SK-N-SH (cell line): Measurements from ENCODE around the gene NTM. TPM values are rescaled to one million over a fixed set of nuclear protein-coding genes. Genes with fewer than 3 reads are reported as not detected.

Experiments
- CTCF ChIA-PET: fragments of 300-600, 350-600 bp; formaldehyde crosslinking; extraction: SDS; loops from one replicate; lab custom pipeline; 2021; lab: Yijun Ruan, JAX
- POLR2A ChIA-PET: fragments of 350-600 bp; sonication (Branson Sonifier 250); formaldehyde crosslinking; extraction: SDS; loops from one replicate; lab custom pipeline; 2020; ENCODE audit warnings: antibody characterized with exemption, inconsistent platforms; lab: Yijun Ruan, JAX
- DNase-seq: peaks from one replicate; pipeline ENCODE4 v3.0.0; 2012
- H2AFZ ChIP-seq: fragments of 200-600 bp; sonication (generic); 2 replicates; pipeline ENCODE4 v1.8.1; 2016; ENCODE audit warnings: antibody characterized with exemption, mild to moderate bottlenecking, low read depth
- H3F3A ChIP-seq: fragments of 200-600 bp; sonication (generic); replicated peaks from 2 replicates; pipeline ENCODE3; 2016; ENCODE audit warnings: antibody characterized with exemption, mild to moderate bottlenecking; ENCODE audit not compliant: insufficient read depth
- H3K27ac ChIP-seq, 2 experiments: fragments of 200-500 bp in 1 of 2; fragments of 200-600 bp in 1 of 2; sonication (Bioruptor generic) in 1 of 2; sonication (generic), shearing (Covaris generic) in 1 of 2; 2 replicates each; pipeline versions ENCODE4 v1.5.1 to v1.6.1; 2014 to 2016; ENCODE audit warnings: low read depth in 2 of 2, inconsistent platforms in 1 of 2, low read length in 1 of 2, mild to moderate bottlenecking in 1 of 2, mixed read lengths in 1 of 2
- H3K27me3 ChIP-seq: fragments of 200-600 bp; sonication (generic), shearing (Covaris generic); 2 replicates; pipeline ENCODE4 v1.6.1; 2016; ENCODE audit warnings: mixed run types; ENCODE audit not compliant: insufficient read depth
- H3K36me3 ChIP-seq, 2 experiments: fragments of 200-500 bp in 1 of 2; fragments of 200-600 bp in 1 of 2; sonication (Bioruptor generic) in 1 of 2; sonication (generic) in 1 of 2; replicated peaks in 1 of 2; 2 replicates each; pipeline versions ENCODE3 to v1.5.1; 2014 to 2016; ENCODE audit warnings: low read length in 1 of 2, mild to moderate bottlenecking in 1 of 2; ENCODE audit not compliant: insufficient read depth in 2 of 2, control insufficient read depth in 1 of 2
- H3K4me1 ChIP-seq, 2 experiments: fragments of 200-500 bp in 1 of 2; fragments of 200-600 bp in 1 of 2; sonication (Bioruptor generic) in 1 of 2; sonication (generic), shearing (Covaris generic) in 1 of 2; 2 replicates each; pipeline versions ENCODE4 v1.5.1 to v1.6.1; 2014 to 2016; ENCODE audit warnings: low read depth in 1 of 2, low read length in 1 of 2, mixed run types in 1 of 2; ENCODE audit not compliant: insufficient read depth in 2 of 2, control insufficient read depth in 1 of 2
- H3K4me2 ChIP-seq: fragments of 200-600 bp; sonication (generic), shearing (Covaris generic); 2 replicates; pipeline ENCODE4 v1.6.1; 2017; ENCODE audit warnings: mixed run types
- H3K4me3 ChIP-seq, 2 experiments: fragments of 200-500 bp in 1 of 2; fragments of 200-600 bp in 1 of 2; sonication (Bioruptor generic) in 1 of 2; sonication (generic), shearing (Covaris generic) in 1 of 2; 2 replicates each; pipeline versions ENCODE4 v1.5.1 to v1.8.1; 2014 to 2016; ENCODE audit warnings: low read depth in 2 of 2, inconsistent platforms in 1 of 2, low read length in 1 of 2, mild to moderate bottlenecking in 1 of 2, mixed read lengths in 1 of 2, moderate library complexity in 1 of 2
- H3K79me2 ChIP-seq: fragments of 200-600 bp; sonication (generic); 2 replicates; pipeline ENCODE4 v1.8.1; 2017; ENCODE audit warnings: mild to moderate bottlenecking; ENCODE audit not compliant: insufficient read depth
- H3K9ac ChIP-seq: fragments of 200-600 bp; sonication (generic); 2 replicates; pipeline ENCODE4 v1.6.1; 2017; ENCODE audit warnings: mixed run types
- H3K9me2 ChIP-seq: fragments of 200-600 bp; sonication (generic); 2 replicates; pipeline ENCODE4 v1.6.1; 2017; ENCODE audit warnings: mixed run types
- H3K9me3 ChIP-seq: fragments of 200-600 bp; sonication (generic); 2 replicates; pipeline ENCODE4 v1.6.1; 2017; ENCODE audit warnings: mixed run types, mild to moderate bottlenecking, moderate library complexity
- H4K20me1 ChIP-seq: fragments of 200-600 bp; sonication (generic); 2 replicates; pipeline ENCODE4 v1.6.1; 2017; ENCODE audit warnings: mild to moderate bottlenecking, mixed run types; ENCODE audit not compliant: insufficient read depth
- CHD2 ChIP-seq: fragments of 150-350 bp; IDR thresholded peaks from 2 replicates; pipeline ENCODE4 v1.6.1; 2018; ENCODE audit warnings: low read length; ENCODE audit not compliant: partially characterized antibody
- FOXM1 ChIP-seq: IDR thresholded peaks from 2 replicates; pipeline ENCODE4 v1.4.0; 2012; ENCODE audit warnings: low read depth, mild to moderate bottlenecking
- RCOR1 ChIP-seq: fragments of 150-350 bp; IDR thresholded peaks from 2 replicates; pipeline ENCODE4 v1.6.1; 2017; ENCODE audit warnings: antibody characterized with exemption, low read length
- RFX5 ChIP-seq: IDR thresholded peaks from 2 replicates; pipeline ENCODE4 v1.6.1; 2012; ENCODE audit warnings: mild to moderate bottlenecking, improper control_type of control experiment, low read length
- TAF1 ChIP-seq: IDR thresholded peaks from 2 replicates; pipeline ENCODE4 v1.6.1; 2012; ENCODE audit warnings: low read depth, mild to moderate bottlenecking, low read length, moderate library complexity, borderline replicate concordance
- YY1 ChIP-seq: IDR thresholded peaks from 2 replicates; pipeline ENCODE4 v1.4.0; 2012; ENCODE audit warnings: low read depth, mild to moderate bottlenecking
- WGBS: methylation state at CpG from one replicate; pipeline ENCODE4 v1.1.6; 2017; ENCODE audit warnings: low lambda C conversion rate; 5-methylcytosine and 5-hydroxymethylcytosine counted together
- polyA plus RNA-seq, 3 experiments: library from polyadenylated mRNA; depleted of rRNA; stranded (reverse); fragments of >200 nt; gene quantifications; 2 replicates each; pipeline ENCODE4 v1.2.3, GENCODE V29; 2012
- TF ChIP-seq, protein P1 (sequence below): IDR thresholded peaks from 2 replicates; pipeline ENCODE4 v1.6.1; 2012; ENCODE audit warnings: mild to moderate bottlenecking, low read depth, low read length, moderate library complexity
- TF ChIP-seq, protein P2 (sequence below): IDR thresholded peaks from 2 replicates; pipeline ENCODE4 v1.4.0; 2012; ENCODE audit warnings: low read depth
- TF ChIP-seq, protein P3 (sequence below): fragments of 200-600 bp; sonication (generic); IDR thresholded peaks from 2 replicates; pipeline ENCODE4 v1.6.1; 2017; ENCODE audit warnings: antibody characterized with exemption, mild to moderate bottlenecking, moderate library complexity
- TF ChIP-seq, protein P4 (sequence below): fragments of 150-350 bp; IDR thresholded peaks from 2 replicates; pipeline ENCODE4 v1.6.1; 2017; ENCODE audit warnings: antibody characterized with exemption, low read length, low read depth, borderline replicate concordance
- TF ChIP-seq, protein P5 (sequence below): fragments of 150-350 bp; IDR thresholded peaks from 2 replicates; pipeline ENCODE4 v1.6.1; 2016; ENCODE audit warnings: mild to moderate bottlenecking, low read depth, low read length
- TF ChIP-seq, protein P6 (sequence below): IDR thresholded peaks from 2 replicates; pipeline ENCODE4 v1.4.0; 2012; ENCODE audit warnings: low read depth, borderline replicate concordance

NTM gene
- polyA plus RNA-seq, 1 of the 3 experiments (the other 2 are of a cell fraction) = 20.0 TPM

DNA sequence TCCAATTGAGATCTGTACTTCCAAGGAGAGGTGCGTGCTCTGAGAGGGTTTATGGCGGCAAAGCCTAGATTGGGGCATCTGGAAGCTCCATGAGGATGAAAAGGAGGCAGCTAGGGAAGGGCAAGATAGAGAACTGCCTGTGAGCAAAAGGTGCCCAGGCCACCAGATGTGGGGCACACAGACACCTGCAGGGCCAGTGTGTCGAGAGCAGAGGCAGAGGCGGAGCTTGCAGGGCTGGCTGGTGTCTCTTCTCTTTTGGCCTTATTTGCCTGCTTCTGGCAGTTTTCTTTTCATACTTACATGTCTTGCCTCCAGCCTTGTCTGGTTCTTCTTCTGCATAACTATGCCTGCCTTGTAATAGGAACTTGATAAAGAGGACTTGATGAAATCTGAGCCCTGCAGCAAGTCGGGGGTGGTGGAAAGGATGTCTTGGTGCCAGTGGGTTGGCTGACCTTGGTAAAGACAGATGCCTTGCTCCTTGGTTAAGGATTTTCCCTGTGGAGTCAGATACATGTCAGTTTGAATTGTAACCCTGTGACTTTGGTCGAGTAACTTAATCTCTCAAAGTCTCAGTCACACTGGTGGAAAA lies 680.3 kb downstream of the NTM start (continued):
- TF ChIP-seq, protein P1, sequence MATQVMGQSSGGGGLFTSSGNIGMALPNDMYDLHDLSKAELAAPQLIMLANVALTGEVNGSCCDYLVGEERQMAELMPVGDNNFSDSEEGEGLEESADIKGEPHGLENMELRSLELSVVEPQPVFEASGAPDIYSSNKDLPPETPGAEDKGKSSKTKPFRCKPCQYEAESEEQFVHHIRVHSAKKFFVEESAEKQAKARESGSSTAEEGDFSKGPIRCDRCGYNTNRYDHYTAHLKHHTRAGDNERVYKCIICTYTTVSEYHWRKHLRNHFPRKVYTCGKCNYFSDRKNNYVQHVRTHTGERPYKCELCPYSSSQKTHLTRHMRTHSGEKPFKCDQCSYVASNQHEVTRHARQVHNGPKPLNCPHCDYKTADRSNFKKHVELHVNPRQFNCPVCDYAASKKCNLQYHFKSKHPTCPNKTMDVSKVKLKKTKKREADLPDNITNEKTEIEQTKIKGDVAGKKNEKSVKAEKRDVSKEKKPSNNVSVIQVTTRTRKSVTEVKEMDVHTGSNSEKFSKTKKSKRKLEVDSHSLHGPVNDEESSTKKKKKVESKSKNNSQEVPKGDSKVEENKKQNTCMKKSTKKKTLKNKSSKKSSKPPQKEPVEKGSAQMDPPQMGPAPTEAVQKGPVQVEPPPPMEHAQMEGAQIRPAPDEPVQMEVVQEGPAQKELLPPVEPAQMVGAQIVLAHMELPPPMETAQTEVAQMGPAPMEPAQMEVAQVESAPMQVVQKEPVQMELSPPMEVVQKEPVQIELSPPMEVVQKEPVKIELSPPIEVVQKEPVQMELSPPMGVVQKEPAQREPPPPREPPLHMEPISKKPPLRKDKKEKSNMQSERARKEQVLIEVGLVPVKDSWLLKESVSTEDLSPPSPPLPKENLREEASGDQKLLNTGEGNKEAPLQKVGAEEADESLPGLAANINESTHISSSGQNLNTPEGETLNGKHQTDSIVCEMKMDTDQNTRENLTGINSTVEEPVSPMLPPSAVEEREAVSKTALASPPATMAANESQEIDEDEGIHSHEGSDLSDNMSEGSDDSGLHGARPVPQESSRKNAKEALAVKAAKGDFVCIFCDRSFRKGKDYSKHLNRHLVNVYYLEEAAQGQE = no peak
- no peak for TF ChIP-seq YY1

DNA sequence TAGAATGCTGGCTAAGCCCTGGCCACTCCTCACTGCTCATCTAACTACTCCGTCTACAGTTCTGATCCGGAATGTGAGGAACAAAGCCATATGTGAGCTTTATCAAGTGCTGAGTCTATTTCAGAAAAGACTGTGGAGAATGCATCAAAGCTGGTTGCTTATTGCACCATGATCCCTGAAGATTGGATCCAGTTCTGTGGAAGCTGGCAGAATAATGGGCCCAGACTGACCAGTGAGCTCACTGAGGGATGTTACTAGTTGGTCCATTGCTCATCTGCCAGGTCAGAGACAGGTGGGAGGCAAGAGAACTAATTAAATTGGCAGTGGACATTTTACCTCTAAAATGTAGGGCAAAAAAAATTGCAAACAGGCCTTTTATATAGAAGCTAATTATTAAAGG lies 681.3 kb downstream of the NTM start:
- Histone ChIP-seq H3K4me3 (no peak overlapping the region), H3K9me3 (no peaks in the 10 kb centered on the region), H3F3A (peaks cover 18% of the 10 kb centered on the region), H4K20me1 (no peaks in the 10 kb centered on the region), H3K4me1 (peaks cover 3 to 74% of the 10 kb centered on the region in 2 experiments; a peak in 3 of 4 replicates), H2AFZ (no peak overlapping the region; the same call in 1 of the 2 replicates), H3K27me3 (no peaks in the 10 kb centered on the region), H3K9ac (peak overlapping the region; percentile 27; the same call in 1 of the 2 replicates), H3K36me3 (no peaks in the 10 kb centered on the region), H3K9me2 (no peaks in the 10 kb centered on the region), H3K27ac (peak overlapping the region in 1 of 2 experiments; percentile 81; a peak in 3 of 4 replicates), H3K79me2 (no peaks in the 10 kb centered on the region; the same call in 1 of the 2 replicates), H3K4me2 (no peak overlapping the region)
- WGBS = 89% methylated on average over 2 of the region's 2 CpGs
- ChIA-PET POLR2A (no interaction called here), CTCF (interaction anchor here (1.4 kb wide), 1 partner anchor 9 kb away, joined by 3 read pairs; no protein-coding TSS in a partner anchor)
- DNase-seq = no peak
- TF ChIP-seq CHD2 = no peak
- TF ChIP-seq, protein P2, sequence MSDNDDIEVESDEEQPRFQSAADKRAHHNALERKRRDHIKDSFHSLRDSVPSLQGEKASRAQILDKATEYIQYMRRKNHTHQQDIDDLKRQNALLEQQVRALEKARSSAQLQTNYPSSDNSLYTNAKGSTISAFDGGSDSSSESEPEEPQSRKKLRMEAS = no peak

DNA sequence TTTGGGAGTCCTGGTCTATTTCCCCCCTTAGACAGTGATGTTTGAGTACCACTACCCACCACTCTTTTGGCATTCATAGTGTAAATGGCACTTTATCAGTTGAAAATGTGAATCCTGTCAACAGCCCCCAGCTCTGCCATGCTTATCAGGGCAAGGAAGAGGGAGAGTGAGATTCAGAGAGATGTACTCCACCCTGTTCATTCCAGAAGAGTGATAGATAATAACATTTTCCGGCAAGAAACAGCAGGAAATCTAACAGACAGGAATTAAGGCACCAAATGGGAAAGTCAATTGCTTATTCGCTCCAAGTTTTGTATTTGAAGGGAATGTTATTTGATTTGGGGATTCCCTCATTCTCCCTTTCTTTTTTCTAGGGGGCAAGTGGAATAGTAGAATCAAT lies 681.9 kb downstream of the NTM start:
- H3K9ac ChIP-seq = peak overlapping the region; percentile 27; the same call in 1 of the 2 replicates
- H3K9me3 ChIP-seq = no peaks in the 10 kb centered on the region
- TF ChIP-seq, protein P3, sequence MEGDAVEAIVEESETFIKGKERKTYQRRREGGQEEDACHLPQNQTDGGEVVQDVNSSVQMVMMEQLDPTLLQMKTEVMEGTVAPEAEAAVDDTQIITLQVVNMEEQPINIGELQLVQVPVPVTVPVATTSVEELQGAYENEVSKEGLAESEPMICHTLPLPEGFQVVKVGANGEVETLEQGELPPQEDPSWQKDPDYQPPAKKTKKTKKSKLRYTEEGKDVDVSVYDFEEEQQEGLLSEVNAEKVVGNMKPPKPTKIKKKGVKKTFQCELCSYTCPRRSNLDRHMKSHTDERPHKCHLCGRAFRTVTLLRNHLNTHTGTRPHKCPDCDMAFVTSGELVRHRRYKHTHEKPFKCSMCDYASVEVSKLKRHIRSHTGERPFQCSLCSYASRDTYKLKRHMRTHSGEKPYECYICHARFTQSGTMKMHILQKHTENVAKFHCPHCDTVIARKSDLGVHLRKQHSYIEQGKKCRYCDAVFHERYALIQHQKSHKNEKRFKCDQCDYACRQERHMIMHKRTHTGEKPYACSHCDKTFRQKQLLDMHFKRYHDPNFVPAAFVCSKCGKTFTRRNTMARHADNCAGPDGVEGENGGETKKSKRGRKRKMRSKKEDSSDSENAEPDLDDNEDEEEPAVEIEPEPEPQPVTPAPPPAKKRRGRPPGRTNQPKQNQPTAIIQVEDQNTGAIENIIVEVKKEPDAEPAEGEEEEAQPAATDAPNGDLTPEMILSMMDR = no peak
- TF ChIP-seq TAF1 = no peak
- TF ChIP-seq, protein P4, sequence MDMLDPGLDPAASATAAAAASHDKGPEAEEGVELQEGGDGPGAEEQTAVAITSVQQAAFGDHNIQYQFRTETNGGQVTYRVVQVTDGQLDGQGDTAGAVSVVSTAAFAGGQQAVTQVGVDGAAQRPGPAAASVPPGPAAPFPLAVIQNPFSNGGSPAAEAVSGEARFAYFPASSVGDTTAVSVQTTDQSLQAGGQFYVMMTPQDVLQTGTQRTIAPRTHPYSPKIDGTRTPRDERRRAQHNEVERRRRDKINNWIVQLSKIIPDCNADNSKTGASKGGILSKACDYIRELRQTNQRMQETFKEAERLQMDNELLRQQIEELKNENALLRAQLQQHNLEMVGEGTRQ = no peak
- TF ChIP-seq, protein P5, sequence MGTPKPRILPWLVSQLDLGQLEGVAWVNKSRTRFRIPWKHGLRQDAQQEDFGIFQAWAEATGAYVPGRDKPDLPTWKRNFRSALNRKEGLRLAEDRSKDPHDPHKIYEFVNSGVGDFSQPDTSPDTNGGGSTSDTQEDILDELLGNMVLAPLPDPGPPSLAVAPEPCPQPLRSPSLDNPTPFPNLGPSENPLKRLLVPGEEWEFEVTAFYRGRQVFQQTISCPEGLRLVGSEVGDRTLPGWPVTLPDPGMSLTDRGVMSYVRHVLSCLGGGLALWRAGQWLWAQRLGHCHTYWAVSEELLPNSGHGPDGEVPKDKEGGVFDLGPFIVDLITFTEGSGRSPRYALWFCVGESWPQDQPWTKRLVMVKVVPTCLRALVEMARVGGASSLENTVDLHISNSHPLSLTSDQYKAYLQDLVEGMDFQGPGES = no peak
- TF ChIP-seq RCOR1 = no peak
- TF ChIP-seq FOXM1 = no peak
- TF ChIP-seq, protein P6, sequence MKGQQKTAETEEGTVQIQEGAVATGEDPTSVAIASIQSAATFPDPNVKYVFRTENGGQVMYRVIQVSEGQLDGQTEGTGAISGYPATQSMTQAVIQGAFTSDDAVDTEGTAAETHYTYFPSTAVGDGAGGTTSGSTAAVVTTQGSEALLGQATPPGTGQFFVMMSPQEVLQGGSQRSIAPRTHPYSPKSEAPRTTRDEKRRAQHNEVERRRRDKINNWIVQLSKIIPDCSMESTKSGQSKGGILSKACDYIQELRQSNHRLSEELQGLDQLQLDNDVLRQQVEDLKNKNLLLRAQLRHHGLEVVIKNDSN = no peak
- no peak for TF ChIP-seq RFX5
- TF ChIP-seq YY1 = no peak
- no peak for DNase-seq
- H4K20me1 ChIP-seq = no peaks in the 10 kb centered on the region
- H3K27ac ChIP-seq = peak overlapping the region in 1 of 2 experiments; percentile 81; a peak in 2 of 4 replicates
- no peaks in the 10 kb centered on the region for H3K27me3 ChIP-seq
- H3K9me2 ChIP-seq = no peaks in the 10 kb centered on the region
- no peaks in the 10 kb centered on the region for H3K36me3 ChIP-seq
- H2AFZ ChIP-seq = peak overlapping the region; percentile 16; the same call in 1 of the 2 replicates
- H3K4me3 ChIP-seq = no peak overlapping the region
- no peak overlapping the region for H3K4me2 ChIP-seq
- ChIA-PET POLR2A (no interaction called here), CTCF (interaction anchor here (1.4 kb wide), 1 partner anchor 10 kb away, joined by 3 read pairs; no protein-coding TSS in a partner anchor)
- WGBS = 75% methylated on average over 2 of the region's 2 CpGs
- peaks cover 3 to 75% of the 10 kb centered on the region in 2 experiments for H3K4me1 ChIP-seq
- peaks cover 22% of the 10 kb centered on the region for H3F3A ChIP-seq
- no peaks in the 10 kb centered on the region; the same call in 1 of the 2 replicates for H3K79me2 ChIP-seq
